ENCODE results near the gene DOCK9. TPM values are rescaled to one million over a fixed set of nuclear protein-coding genes. Genes with fewer than 3 reads are reported as not detected.
A peak's percentile ranks its signal among the peaks of the same experiment; 100 is the strongest.

DOCK9 gene
- total RNA-seq, 6 experiments from 2014 or later = 16.5 to 24.3 (median 18.1) TPM

DNA sequence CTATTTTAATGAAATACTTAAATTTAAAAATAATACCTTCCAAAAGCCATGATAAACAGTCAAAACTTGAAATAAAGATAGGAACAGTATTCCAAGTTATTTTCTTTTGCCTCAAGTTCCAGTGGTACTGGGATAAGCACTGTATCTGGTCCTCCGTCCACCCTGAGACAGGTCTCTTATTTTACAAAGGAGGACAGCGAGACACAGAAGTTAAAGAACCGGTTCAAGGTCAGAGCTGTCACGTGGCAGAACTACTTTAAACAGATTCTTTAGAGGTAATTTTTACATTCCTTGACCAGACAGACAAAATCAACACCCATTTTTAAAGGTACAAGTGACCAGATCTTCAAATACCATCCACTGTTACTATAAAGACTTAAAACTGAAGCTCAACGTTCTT is 10.4 kb upstream of the DOCK9 start:
- Histone ChIP-seq H3K9me3 (no peaks in the 10 kb centered on the region), H3K4me1 (peaks cover 0 to 18% (median 2%) of the 10 kb centered on the region in 4 donors), H3K27ac (no peak overlapping the region), H3K4me3 (no peak overlapping the region), H3K27me3 (no peaks in the 10 kb centered on the region), H3K36me3 (no peaks in the 10 kb centered on the region)
- TF ChIP-seq CTCF (IDR thresholded peaks at IDR 0.05) (no peak), POLR2A (IDR thresholded peaks at IDR 0.05) (no peak)
- intact Hi-C loops (cut with DNase I) = no loop called here
- no peak for ATAC-seq
- no peak for DNase-seq
- WGBS (ENCODE audit: insufficient coverage, low coverage, low lambda C conversion rate, missing lambda C conversion rate) = 65% methylated on average over 5 of the region's 5 CpGs

DNA sequence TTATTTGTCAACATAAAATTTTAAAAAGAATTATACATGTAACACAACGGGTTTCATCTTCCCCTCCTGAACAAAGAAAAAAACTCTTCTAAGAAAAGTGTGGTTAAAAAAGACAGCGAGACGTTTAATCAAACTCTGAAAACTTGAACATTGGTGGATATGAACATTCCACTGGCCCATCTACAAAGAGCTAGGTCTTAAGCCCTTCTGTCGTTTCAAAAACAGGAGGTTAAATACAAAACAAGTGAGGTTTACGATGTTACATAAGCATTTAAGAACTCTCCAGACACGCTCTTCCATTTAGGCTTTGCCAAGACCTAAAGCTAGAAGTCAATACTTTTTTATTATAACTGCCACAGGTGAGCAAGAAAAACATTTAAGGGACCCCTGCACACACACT is 9.4 kb upstream of the DOCK9 start:
- TF ChIP-seq CTCF (IDR thresholded peaks at IDR 0.05) = no peak
- no peak for TF ChIP-seq POLR2A (IDR thresholded peaks at IDR 0.05)
- intact Hi-C loops (cut with DNase I) = no loop called here
- ATAC-seq = no peak
- Histone ChIP-seq H3K27ac (no peak overlapping the region), H3K9me3 (no peaks in the 10 kb centered on the region), H3K36me3 (no peaks in the 10 kb centered on the region), H3K27me3 (no peaks in the 10 kb centered on the region), H3K4me1 (peaks cover 0 to 18% (median 2%) of the 10 kb centered on the region in 4 donors), H3K4me3 (no peak overlapping the region)
- DNase-seq = no peak
- 82% methylated on average over 6 of the region's 6 CpGs for whole genome bisulfite sequencing (ENCODE audit: insufficient coverage, low coverage, low lambda C conversion rate, missing lambda C conversion rate)

DNA sequence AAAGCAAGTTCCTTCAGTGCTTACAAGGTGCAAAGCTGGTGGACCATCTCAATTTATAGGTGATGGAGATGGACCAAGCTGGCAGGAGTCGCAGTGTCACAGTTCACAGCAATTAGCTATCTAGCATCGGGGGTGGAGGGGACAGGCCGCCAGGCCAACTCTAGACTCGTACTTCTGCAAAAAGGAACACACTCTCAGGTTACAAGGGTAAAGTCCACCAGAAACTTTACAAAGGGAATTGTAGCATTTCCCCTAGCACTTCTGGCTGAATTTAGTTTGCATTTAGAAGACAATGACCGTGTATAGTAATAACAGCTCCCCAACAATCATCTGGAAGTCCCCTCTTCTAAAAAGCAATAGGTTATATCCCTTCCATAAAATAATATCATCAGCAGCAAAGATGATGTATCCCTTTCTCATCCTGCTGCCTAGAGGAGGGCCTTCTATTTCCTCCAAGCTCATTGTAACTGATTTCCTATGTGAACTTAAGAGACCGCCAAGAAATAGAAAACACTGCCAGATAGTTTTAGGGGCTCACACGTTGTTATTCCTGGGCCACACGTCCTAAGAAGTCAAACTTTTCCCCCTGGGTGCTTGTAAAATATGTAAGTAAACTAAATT is 8.5 kb upstream of the DOCK9 start:
- 62% methylated on average over 6 of the region's 8 CpGs for WGBS (ENCODE audit: insufficient coverage, low coverage, low lambda C conversion rate, missing lambda C conversion rate)
- Histone ChIP-seq H3K4me3 (no peak overlapping the region), H3K27ac (no peak overlapping the region), H3K4me1 (peaks cover 0 to 18% (median 2%) of the 10 kb centered on the region in 4 donors), H3K36me3 (no peaks in the 10 kb centered on the region), H3K9me3 (no peaks in the 10 kb centered on the region), H3K27me3 (no peaks in the 10 kb centered on the region)
- TF ChIP-seq CTCF (IDR thresholded peaks at IDR 0.05) (no peak), POLR2A (IDR thresholded peaks at IDR 0.05) (no peak)
- ATAC-seq (peak; percentile 72 to 75 (median 74)), DNase-seq (no peak)
- intact Hi-C loops (cut with DNase I) = no loop called here

GRCh38 chr13:98985591-98985990 is 7.7 kb upstream of the DOCK9 start:
- H3K4me1 ChIP-seq = peaks cover 0 to 18% (median 2%) of the 10 kb centered on the region in 4 donors
- no peak overlapping the region for H3K4me3 ChIP-seq
- intact Hi-C loops (cut with DNase I) = no loop called here
- TF ChIP-seq CTCF (IDR thresholded peaks at IDR 0.05) = no peak
- TF ChIP-seq POLR2A (IDR thresholded peaks at IDR 0.05) = no peak
- no peaks in the 10 kb centered on the region for H3K36me3 ChIP-seq
- 96% methylated on average over 6 of the region's 6 CpGs for WGBS (ENCODE audit: insufficient coverage, low coverage, low lambda C conversion rate, missing lambda C conversion rate)
- no peaks in the 10 kb centered on the region for H3K9me3 ChIP-seq
- H3K27ac ChIP-seq = no peak overlapping the region
- no peaks in the 10 kb centered on the region for H3K27me3 ChIP-seq
- no peak for ATAC-seq
- no peak for DNase-seq

Measured in right lobe of liver (tissue), 6 donors.